Gastroesophageal sphincter (tissue), 4 donors: ENCODE results near the gene RPTOR. TPM values are rescaled to one million over a fixed set of nuclear protein-coding genes. Genes with fewer than 3 reads are reported as not detected.

ENCODE experiments used
- ATAC-seq: fragments of 150-250 bp; one replicate; pipeline ENCODE4 v1.9.1; 2016; ENCODE audit warnings: mild to moderate bottlenecking, moderate library complexity
- H3K27ac ChIP-seq, 4 donors: fragments of 200-600 bp; sonication (generic) in 3 of 4; 1 replicate in 3 of 4; 2 replicates in 1 of 4; pipeline ENCODE4 v1.5.1; 2016 to 2019
- H3K27me3 ChIP-seq: fragments of 200-600 bp; sonication (generic); one replicate; pipeline ENCODE4 v1.5.1; 2019
- H3K36me3 ChIP-seq, 2 donors: fragments of 200-600 bp; sonication (generic); one replicate each; pipeline ENCODE4 v1.5.1; 2019; ENCODE audit warnings: control low read depth in 1 of 2
- H3K4me1 ChIP-seq, 3 donors: fragments of 200-600 bp; sonication (generic); 1 replicate in 2 of 3; 2 replicates in 1 of 3; pipeline ENCODE4 v1.5.1; 2016 to 2019; ENCODE audit warnings: control low read depth in 2 of 3
- H3K4me3 ChIP-seq, 2 donors: fragments of 200-600 bp; sonication (generic); one replicate each; pipeline ENCODE4 v1.5.1; 2019; ENCODE audit warnings: mild to moderate bottlenecking in 1 of 2, moderate library complexity in 1 of 2
- H3K9me3 ChIP-seq, 3 donors: fragments of 200-600 bp; sonication (generic); one replicate each; pipeline ENCODE4 v1.5.1; 2017 to 2019; ENCODE audit warnings: control low read depth in 2 of 3
- CTCF ChIP-seq, 4 experiments: fragments of 200-600 bp in 2 of 4; fragments of 450-650 bp in 2 of 4; sonication (generic) in 1 of 4; IDR thresholded peaks; one replicate each; pipeline ENCODE4 v1.5.1; 2017 to 2019; ENCODE audit warnings: antibody characterized with exemption in 4 of 4, mild to moderate bottlenecking in 2 of 4, moderate library complexity in 2 of 4
- EP300 ChIP-seq: sonication (generic); formaldehyde crosslinking; IDR thresholded peaks from one replicate; pipeline ENCODE4 v1.6.1; 2017; ENCODE audit warnings: antibody characterized with exemption, mild to moderate bottlenecking
- POLR2A ChIP-seq, 2 donors: fragments of 450-650 bp; IDR thresholded peaks; one replicate each; pipeline ENCODE4 v1.6.1; 2017; ENCODE audit warnings: antibody characterized with exemption in 2 of 2, mild to moderate bottlenecking in 2 of 2, moderate library complexity in 1 of 2
- POLR2AphosphoS5 ChIP-seq: sonication (generic); formaldehyde crosslinking; IDR thresholded peaks from one replicate; pipeline ENCODE4 v1.6.1; 2017; ENCODE audit warnings: antibody characterized with exemption
- WGBS, 2 donors: methylation state at CpG; one replicate each; pipeline ENCODE4 v1.1.5; 2018; ENCODE audit warnings: low coverage in 1 of 2; 5-methylcytosine and 5-hydroxymethylcytosine counted together
- total RNA-seq, 4 donors: library from RNA; depleted of rRNA; stranded (reverse); fragments of >200 nt; gene quantifications; one replicate each; pipeline ENCODE4 v1.1.0, GENCODE V29; 2016

The RPTOR gene
- total RNA-seq, 4 donors from 2014 or later = 25.7 to 56.8 (median 39.7) TPM

DNA sequence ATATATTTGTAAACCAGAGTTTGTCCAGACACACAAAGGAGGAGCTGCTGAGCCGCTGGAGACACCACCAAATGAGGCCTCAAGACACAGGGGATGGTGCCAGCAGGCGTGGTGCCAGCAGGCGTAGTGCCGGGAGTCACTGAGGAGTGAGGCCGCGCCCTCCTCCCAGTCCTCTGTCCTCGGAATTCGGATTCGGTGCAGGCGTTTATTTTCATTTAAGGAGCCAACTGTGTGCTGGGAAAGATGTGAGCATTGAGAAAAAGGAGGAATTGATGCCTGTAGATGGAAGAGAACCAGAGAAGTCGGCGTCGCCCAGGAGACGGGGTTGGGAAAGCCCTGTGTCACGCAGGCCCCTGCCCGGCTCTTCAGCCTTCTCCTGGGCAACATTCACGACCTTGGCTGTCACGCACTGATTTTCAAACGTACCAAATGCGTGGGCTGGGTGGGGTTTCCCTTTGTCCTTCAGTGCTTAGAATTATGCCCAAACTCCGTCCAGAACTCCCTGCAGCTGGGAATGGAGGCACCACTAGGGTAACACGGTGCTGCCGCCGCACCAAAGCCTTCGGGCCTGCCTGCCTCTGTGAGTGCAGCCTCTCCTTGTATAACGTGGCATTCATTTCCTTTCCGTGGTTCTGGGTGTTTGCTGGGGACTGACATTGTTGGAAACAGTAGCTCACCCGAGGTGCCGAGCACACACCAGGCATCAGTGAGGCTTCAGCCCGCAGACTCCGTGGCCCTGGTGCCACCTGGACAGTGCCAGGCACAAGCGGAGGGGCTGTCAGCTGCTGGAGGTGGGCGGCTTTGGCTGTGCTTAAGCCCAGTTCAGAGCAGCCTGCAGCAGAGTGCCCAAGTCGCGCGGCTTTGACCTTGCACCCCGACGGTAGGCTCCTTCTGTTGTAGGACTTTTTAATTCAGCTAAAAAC is 398.0 kb downstream of the RPTOR start:
- Histone ChIP-seq H3K9me3 (no peaks in the 10 kb centered on the region), H3K4me3 (peak overlapping the region in 1 of 2 donors; percentile 24), H3K36me3 (peaks cover 0 to 40% of the 10 kb centered on the region in 2 donors), H3K27me3 (no peaks in the 10 kb centered on the region), H3K27ac (peak overlapping the region; percentile 72 to 94 (median 92)), H3K4me1 (peaks cover 0 to 48% (median 24%) of the 10 kb centered on the region in 3 donors)
- WGBS, 2 donors = 11 to 21% methylated on average over 7 to 22 of the region's 38 CpGs
- TF ChIP-seq EP300 = no peak
- TF ChIP-seq POLR2AphosphoS5 = peak; percentile 90
- peak in 3 of 4 experiments; percentile 5 to 58 (median 20) for TF ChIP-seq CTCF (IDR thresholded peaks at IDR 0.05)
- no peak for TF ChIP-seq POLR2A (IDR thresholded peaks at IDR 0.05)
- peak; percentile 95 for ATAC-seq

DNA sequence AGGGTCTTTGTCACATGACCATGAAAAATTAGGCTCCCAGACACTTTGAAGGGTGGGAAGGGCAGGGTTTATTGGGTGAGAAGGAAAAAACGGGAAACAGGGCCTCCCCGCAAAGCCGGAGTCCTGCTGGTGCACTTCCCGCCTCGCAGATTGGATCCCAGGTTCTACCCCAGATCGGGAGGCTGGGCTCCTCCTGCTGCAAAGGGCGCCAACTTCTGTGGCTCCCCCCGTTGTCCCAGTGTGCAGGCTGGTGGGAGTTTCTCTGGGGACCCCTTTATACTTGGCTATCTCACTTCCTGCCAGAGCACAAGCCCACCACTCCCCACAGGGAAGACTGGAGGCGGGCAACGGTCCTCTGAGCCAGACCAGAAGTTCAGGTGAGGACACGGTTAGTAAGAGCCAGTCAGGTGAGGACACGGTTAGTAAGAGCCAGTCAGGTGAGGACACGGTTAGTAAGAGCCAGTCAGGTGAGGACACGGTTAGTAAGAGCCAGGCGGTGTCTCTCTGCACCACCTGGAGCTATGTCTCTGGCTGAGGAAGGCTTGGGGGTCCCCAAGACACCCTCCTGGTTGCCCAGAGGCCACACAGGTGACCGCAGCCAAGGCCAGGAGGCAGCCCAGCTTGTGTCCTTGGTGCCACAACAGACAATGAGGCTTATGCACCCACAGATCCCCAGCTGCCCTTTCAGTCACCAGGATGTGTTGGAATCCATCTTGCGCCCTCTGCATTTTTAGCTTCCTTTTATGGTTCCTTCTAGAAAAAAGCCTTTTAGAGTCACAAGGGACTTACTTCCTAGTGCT is 398.9 kb downstream of the RPTOR start:
- 91 to 100% methylated on average over 1 to 8 of the region's 17 CpGs for WGBS, 2 donors
- no peak for ATAC-seq
- Histone ChIP-seq H3K9me3 (no peaks in the 10 kb centered on the region), H3K36me3 (peaks cover 0 to 46% of the 10 kb centered on the region in 2 donors), H3K27me3 (no peaks in the 10 kb centered on the region), H3K27ac (peak overlapping the region; percentile 70 to 94 (median 92)), H3K4me3 (no peak overlapping the region), H3K4me1 (peaks cover 0 to 56% (median 24%) of the 10 kb centered on the region in 3 donors)
- no peak for TF ChIP-seq POLR2AphosphoS5
- no peak for TF ChIP-seq EP300
- TF ChIP-seq CTCF (IDR thresholded peaks at IDR 0.05) = no peak
- no peak for TF ChIP-seq POLR2A (IDR thresholded peaks at IDR 0.05)

DNA sequence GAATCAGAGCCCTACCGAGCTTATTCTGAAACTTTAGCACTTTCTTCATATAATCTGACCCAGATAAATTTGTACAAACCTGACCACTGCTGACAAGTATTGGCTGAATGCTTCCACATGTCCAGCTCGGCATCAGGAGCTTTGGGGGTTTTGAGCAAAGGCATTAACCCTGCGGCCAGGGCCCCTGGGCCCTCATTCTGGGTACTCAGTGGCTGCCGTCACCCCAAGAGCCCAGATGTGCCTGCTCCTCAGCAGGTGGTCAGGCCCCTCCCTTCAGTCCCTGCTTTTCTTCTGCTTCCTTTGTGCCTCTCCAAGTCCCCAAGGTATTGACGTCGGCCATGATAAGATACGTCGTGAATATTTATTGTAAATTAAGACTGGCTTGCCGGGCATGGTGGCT is 399.7 kb downstream of the RPTOR start:
- TF ChIP-seq POLR2AphosphoS5 (no peak), POLR2A (IDR thresholded peaks at IDR 0.05) (no peak), CTCF (IDR thresholded peaks at IDR 0.05) (no peak), EP300 (no peak)
- Histone ChIP-seq H3K4me3 (no peak overlapping the region), H3K27me3 (no peaks in the 10 kb centered on the region), H3K36me3 (peaks cover 0 to 50% of the 10 kb centered on the region in 2 donors), H3K27ac (peak overlapping the region; percentile 70 to 94 (median 92)), H3K4me1 (peaks cover 0 to 64% (median 24%) of the 10 kb centered on the region in 3 donors), H3K9me3 (no peaks in the 10 kb centered on the region)
- whole genome bisulfite sequencing, 2 donors = 38 to 67% methylated on average over 2 of the region's 9 CpGs
- ATAC-seq = no peak

DNA sequence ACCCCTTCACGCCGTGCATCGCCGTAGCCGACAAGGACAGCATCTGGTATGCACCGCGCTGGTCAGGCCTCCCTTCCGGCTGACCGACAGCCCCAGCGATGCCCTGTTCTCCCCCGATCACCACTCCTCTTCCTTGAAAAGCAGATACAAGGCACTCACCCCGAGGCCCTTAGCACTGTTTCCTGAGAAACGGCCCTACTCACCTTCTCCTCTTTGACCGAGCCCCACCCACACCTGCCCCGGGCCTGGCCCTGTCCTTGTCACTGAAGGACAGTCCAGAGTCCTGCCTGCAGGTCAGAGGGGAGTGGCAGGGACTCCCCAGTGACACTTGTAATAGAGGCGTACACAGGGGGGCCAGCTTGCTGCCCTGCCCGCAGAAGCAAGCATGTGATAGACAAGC is 401.1 kb downstream of the RPTOR start:
- no peak overlapping the region for H3K4me3 ChIP-seq
- TF ChIP-seq CTCF (IDR thresholded peaks at IDR 0.05) (no peak), EP300 (no peak), POLR2A (IDR thresholded peaks at IDR 0.05) (no peak), POLR2AphosphoS5 (no peak)
- peak overlapping the region in 1 of 4 donors; percentile 24 for H3K27ac ChIP-seq
- peaks cover 0 to 54% of the 10 kb centered on the region in 2 donors for H3K36me3 ChIP-seq
- WGBS, 2 donors = 91% methylated on average over 15 of the region's 17 CpGs; no CpG with 5 or more reads in 1 of the 2 donors
- H3K9me3 ChIP-seq = no peaks in the 10 kb centered on the region
- ATAC-seq = no peak
- no peaks in the 10 kb centered on the region for H3K27me3 ChIP-seq
- H3K4me1 ChIP-seq = peaks cover 0 to 73% (median 24%) of the 10 kb centered on the region in 3 donors
